HEK293 (cell line): ENCODE measurements around the gene UBE2V1.
A peak's percentile ranks its signal among the peaks of the same experiment; 100 is the strongest.

Source experiments
- CTCF ChIA-PET: fragments of 350-600 bp; formaldehyde crosslinking; extraction: SDS; loops from one replicate; lab custom pipeline; 2021; ENCODE audit warnings: antibody characterized with exemption; lab: Yijun Ruan, JAX
- POLR2A ChIA-PET: fragments of 300-600 bp; formaldehyde crosslinking; extraction: SDS; loops from one replicate; lab custom pipeline; 2020; ENCODE audit warnings: antibody characterized with exemption, inconsistent platforms; lab: Yijun Ruan, JAX
- H3K27ac ChIP-seq: fragments of 200-500 bp; sonication (Bioruptor generic); 2 replicates; pipeline ENCODE4 v1.5.1; 2014; ENCODE audit warnings: low read depth, low read length, control low read depth, inconsistent platforms; ENCODE audit errors: extremely low read depth
- H3K36me3 ChIP-seq, 2 experiments: fragments of 200-500 bp in 1 of 2; sonication (Bioruptor generic) in 1 of 2; 1 replicate in 1 of 2; 2 replicates in 1 of 2; pipeline ENCODE4 v1.5.1; 2014 to 2017; ENCODE audit warnings: inconsistent platforms in 2 of 2, low read length in 2 of 2; ENCODE audit not compliant: control insufficient read depth in 2 of 2, insufficient read depth in 1 of 2
- H3K4me1 ChIP-seq: fragments of 200-500 bp; sonication (Bioruptor generic); 2 replicates; pipeline ENCODE4 v1.5.1; 2014; ENCODE audit warnings: mild to moderate bottlenecking, low read length, inconsistent platforms; ENCODE audit not compliant: control insufficient read depth, insufficient read depth
- H3K4me3 ChIP-seq: 2 replicates; pipeline ENCODE4 v1.5.1; 2011; ENCODE audit warnings: low read depth, mild to moderate bottlenecking, control low read depth, low read length, moderate library complexity
- H3K9me3 ChIP-seq: fragments of 200-500 bp; sonication (Bioruptor generic); 2 replicates; pipeline ENCODE4 v1.5.1; 2014; ENCODE audit warnings: low read depth, low read length, inconsistent platforms; ENCODE audit not compliant: control insufficient read depth, insufficient read depth
- BCL11B ChIP-seq: fragments of 450-650 bp; formaldehyde crosslinking; IDR thresholded peaks from 2 replicates; pipeline ENCODE4 v1.5.1; 2016; ENCODE audit warnings: low read depth, missing biosample characterization, missing genetic modification characterization
- GLIS2 ChIP-seq: fragments of 450-650 bp; formaldehyde crosslinking; IDR thresholded peaks from 2 replicates; pipeline ENCODE4 v1.5.1; 2016; ENCODE audit warnings: missing biosample characterization, missing genetic modification characterization
- YY1 ChIP-seq: fragments of 450-650 bp; formaldehyde crosslinking; IDR thresholded peaks from 2 replicates; pipeline ENCODE4 v1.5.1; 2018; ENCODE audit warnings: missing biosample characterization, missing genetic modification characterization
- YY2 ChIP-seq: fragments of 450-650 bp; formaldehyde crosslinking; IDR thresholded peaks from 2 replicates; pipeline ENCODE4 v1.5.1; 2016; ENCODE audit warnings: missing biosample characterization, missing genetic modification characterization
- ZNF184 ChIP-seq: fragments of 450-650 bp; IDR thresholded peaks from 2 replicates; pipeline ENCODE4 v1.5.1; 2018; ENCODE audit warnings: missing biosample characterization, mild to moderate bottlenecking, missing genetic modification characterization
- ZNF2 ChIP-seq: fragments of 450-650 bp; formaldehyde crosslinking; IDR thresholded peaks from 2 replicates; pipeline ENCODE4 v1.5.1; 2016; ENCODE audit warnings: missing biosample characterization, missing genetic modification characterization
- ZNF239 ChIP-seq: fragments of 450-650 bp; formaldehyde crosslinking; IDR thresholded peaks from 2 replicates; pipeline ENCODE4 v1.5.1; 2016; ENCODE audit warnings: missing biosample characterization, missing genetic modification characterization
- TF ChIP-seq, protein P1 (sequence below): fragments of 450-650 bp; formaldehyde crosslinking; IDR thresholded peaks from 2 replicates; pipeline ENCODE4 v1.5.1; 2016; ENCODE audit warnings: missing biosample characterization, missing genetic modification characterization, borderline replicate concordance
- TF ChIP-seq, protein P2 (sequence below): fragments of 450-650 bp; formaldehyde crosslinking; IDR thresholded peaks from 2 replicates; pipeline ENCODE4 v1.5.1; 2017; ENCODE audit warnings: missing biosample characterization, missing genetic modification characterization
- TF ChIP-seq, protein P3 (sequence below): fragments of 450-650 bp; formaldehyde crosslinking; IDR thresholded peaks from 2 replicates; pipeline ENCODE4 v1.5.1; 2016; ENCODE audit warnings: missing biosample characterization, missing genetic modification characterization

UBE2V1 gene

DNA sequence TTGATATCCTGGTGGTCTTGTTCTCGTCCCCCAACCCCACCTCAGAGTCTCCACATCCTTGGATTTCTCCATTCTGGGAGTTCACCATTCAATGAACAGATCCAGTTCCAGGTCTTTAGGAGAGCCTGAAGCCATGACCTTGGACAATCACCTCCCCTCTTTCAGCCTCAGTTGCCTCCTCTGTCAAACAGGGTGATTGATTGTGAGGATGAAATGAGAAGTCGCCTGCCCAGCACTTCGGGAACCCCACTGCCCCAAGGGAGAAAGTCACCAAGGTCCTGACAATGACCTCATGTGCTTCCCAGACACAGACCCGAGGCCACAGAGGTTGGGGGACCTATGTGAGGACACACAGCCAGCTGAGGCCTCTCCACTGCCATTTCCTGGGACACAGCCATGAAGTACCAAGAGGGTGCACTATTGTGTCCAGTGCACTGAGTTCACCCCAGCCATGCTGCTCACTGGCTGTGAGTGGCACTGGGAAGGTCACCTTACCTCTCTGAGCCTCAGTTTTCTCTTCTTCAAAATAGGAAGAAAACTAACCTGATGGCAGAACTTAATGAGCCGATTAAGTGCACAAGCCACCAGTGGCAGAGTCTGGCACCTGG, 68.5 kb downstream of the UBE2V1 start:
- H3K4me1 ChIP-seq: no peaks in the 10 kb centered on the region
- POLR2A ChIA-PET: no interaction called here
- TF ChIP-seq, protein P1, sequence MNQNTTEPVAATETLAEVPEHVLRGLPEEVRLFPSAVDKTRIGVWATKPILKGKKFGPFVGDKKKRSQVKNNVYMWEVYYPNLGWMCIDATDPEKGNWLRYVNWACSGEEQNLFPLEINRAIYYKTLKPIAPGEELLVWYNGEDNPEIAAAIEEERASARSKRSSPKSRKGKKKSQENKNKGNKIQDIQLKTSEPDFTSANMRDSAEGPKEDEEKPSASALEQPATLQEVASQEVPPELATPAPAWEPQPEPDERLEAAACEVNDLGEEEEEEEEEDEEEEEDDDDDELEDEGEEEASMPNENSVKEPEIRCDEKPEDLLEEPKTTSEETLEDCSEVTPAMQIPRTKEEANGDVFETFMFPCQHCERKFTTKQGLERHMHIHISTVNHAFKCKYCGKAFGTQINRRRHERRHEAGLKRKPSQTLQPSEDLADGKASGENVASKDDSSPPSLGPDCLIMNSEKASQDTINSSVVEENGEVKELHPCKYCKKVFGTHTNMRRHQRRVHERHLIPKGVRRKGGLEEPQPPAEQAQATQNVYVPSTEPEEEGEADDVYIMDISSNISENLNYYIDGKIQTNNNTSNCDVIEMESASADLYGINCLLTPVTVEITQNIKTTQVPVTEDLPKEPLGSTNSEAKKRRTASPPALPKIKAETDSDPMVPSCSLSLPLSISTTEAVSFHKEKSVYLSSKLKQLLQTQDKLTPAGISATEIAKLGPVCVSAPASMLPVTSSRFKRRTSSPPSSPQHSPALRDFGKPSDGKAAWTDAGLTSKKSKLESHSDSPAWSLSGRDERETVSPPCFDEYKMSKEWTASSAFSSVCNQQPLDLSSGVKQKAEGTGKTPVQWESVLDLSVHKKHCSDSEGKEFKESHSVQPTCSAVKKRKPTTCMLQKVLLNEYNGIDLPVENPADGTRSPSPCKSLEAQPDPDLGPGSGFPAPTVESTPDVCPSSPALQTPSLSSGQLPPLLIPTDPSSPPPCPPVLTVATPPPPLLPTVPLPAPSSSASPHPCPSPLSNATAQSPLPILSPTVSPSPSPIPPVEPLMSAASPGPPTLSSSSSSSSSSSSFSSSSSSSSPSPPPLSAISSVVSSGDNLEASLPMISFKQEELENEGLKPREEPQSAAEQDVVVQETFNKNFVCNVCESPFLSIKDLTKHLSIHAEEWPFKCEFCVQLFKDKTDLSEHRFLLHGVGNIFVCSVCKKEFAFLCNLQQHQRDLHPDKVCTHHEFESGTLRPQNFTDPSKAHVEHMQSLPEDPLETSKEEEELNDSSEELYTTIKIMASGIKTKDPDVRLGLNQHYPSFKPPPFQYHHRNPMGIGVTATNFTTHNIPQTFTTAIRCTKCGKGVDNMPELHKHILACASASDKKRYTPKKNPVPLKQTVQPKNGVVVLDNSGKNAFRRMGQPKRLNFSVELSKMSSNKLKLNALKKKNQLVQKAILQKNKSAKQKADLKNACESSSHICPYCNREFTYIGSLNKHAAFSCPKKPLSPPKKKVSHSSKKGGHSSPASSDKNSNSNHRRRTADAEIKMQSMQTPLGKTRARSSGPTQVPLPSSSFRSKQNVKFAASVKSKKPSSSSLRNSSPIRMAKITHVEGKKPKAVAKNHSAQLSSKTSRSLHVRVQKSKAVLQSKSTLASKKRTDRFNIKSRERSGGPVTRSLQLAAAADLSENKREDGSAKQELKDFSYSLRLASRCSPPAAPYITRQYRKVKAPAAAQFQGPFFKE (tag by site-specific recombination): no peak
- no peak for TF ChIP-seq YY2
- TF ChIP-seq BCL11B: no peak
- no peak for TF ChIP-seq ZNF239 (tag by site-specific recombination)
- TF ChIP-seq ZNF2 (tag by site-specific recombination): no peak
- TF ChIP-seq YY1 (tag by site-specific recombination): no peak
- no peak for TF ChIP-seq ZNF184 (tag by site-specific recombination)

DNA sequence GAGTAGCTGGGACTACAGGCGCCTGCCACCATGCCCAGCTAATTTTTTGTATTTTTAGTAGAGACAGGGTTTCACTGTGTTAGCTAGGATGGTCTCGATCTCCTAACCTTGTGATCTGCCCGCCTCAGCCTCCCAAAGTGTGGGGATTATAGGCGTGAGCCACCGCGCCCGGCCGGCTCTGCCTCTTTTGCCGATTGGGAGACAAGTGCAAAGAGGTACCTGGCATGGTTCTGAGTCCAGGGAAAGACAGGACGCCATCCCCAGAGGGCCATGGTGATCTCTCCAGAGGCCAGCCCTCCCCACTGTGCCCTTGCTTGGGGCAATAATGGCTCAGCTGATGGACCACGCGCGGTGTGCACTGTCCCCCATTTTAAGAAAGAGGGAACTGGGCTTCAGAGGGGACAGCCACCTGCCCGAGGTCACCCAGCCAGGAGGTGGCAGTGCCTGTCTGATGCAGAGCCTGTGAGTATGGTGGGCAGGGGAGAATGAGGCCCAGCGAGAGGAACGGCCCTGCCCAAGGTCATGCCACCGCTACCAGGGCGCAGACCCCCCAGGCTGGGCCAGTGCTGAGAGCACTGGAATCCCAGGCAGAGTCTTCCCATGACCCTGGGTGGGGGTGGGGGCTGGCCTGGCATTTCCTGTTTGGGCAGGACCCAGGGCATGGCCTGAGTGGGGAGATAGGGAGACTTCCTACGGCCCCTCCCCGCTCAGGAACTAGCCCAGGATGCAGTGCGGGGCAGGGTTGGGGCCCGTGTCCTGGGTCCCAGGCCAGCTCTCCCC, 69.2 kb downstream of the UBE2V1 start:
- Histone ChIP-seq H3K4me1 (no peaks in the 10 kb centered on the region), H3K9me3 (no peaks in the 10 kb centered on the region), H3K4me3 (no peak overlapping the region), H3K27ac (no peak overlapping the region), H3K36me3 (no peaks in the 10 kb centered on the region)
- CTCF ChIA-PET: no interaction called here
- POLR2A ChIA-PET: no interaction called here
- TF ChIP-seq, protein P2, sequence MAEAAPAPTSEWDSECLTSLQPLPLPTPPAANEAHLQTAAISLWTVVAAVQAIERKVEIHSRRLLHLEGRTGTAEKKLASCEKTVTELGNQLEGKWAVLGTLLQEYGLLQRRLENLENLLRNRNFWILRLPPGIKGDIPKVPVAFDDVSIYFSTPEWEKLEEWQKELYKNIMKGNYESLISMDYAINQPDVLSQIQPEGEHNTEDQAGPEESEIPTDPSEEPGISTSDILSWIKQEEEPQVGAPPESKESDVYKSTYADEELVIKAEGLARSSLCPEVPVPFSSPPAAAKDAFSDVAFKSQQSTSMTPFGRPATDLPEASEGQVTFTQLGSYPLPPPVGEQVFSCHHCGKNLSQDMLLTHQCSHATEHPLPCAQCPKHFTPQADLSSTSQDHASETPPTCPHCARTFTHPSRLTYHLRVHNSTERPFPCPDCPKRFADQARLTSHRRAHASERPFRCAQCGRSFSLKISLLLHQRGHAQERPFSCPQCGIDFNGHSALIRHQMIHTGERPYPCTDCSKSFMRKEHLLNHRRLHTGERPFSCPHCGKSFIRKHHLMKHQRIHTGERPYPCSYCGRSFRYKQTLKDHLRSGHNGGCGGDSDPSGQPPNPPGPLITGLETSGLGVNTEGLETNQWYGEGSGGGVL: no peak
- 0 out of 2 replicates have a peak, but pooled peaks have one; percentile 12 for TF ChIP-seq GLIS2
- TF ChIP-seq, protein P3, sequence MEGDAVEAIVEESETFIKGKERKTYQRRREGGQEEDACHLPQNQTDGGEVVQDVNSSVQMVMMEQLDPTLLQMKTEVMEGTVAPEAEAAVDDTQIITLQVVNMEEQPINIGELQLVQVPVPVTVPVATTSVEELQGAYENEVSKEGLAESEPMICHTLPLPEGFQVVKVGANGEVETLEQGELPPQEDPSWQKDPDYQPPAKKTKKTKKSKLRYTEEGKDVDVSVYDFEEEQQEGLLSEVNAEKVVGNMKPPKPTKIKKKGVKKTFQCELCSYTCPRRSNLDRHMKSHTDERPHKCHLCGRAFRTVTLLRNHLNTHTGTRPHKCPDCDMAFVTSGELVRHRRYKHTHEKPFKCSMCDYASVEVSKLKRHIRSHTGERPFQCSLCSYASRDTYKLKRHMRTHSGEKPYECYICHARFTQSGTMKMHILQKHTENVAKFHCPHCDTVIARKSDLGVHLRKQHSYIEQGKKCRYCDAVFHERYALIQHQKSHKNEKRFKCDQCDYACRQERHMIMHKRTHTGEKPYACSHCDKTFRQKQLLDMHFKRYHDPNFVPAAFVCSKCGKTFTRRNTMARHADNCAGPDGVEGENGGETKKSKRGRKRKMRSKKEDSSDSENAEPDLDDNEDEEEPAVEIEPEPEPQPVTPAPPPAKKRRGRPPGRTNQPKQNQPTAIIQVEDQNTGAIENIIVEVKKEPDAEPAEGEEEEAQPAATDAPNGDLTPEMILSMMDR (tag by site-specific recombination): 0 out of 2 replicates have a peak, but pooled peaks have one; percentile 8

More for the DNA sequence above, 68.5 kb downstream of the UBE2V1 start:
- H3K27ac ChIP-seq: no peak overlapping the region
- no peaks in the 10 kb centered on the region for H3K9me3 ChIP-seq
- CTCF ChIA-PET: interaction anchor here (0.7 kb wide), 1 partner anchor 542 kb away, joined by 3 read pairs; no protein-coding TSS in a partner anchor
- H3K4me3 ChIP-seq: no peak overlapping the region
- no peaks in the 10 kb centered on the region for H3K36me3 ChIP-seq
